Hepatocyte (in vitro differentiated cells): ENCODE measurements around the gene ZMIZ1. TPM values are rescaled to one million over a fixed set of nuclear protein-coding genes. Genes with fewer than 3 reads are reported as not detected.

Experiments
- DNase-seq: peaks from one replicate; pipeline ENCODE4 v3.0.0-alpha.2; 2016; ENCODE audit warnings: low spot score
- H2AFZ ChIP-seq: fragments of 200-600 bp; sonication (generic); 2 replicates; pipeline ENCODE4 v1.6.0; 2016; ENCODE audit warnings: antibody characterized with exemption, mild to moderate bottlenecking
- H3K27ac ChIP-seq: fragments of 200-600 bp; sonication (generic); 2 replicates; pipeline ENCODE4 v1.5.1; 2016; ENCODE audit warnings: mild to moderate bottlenecking
- H3K27me3 ChIP-seq: fragments of 200-600 bp; sonication (generic); 2 replicates; pipeline ENCODE4 v1.6.1; 2016
- H3K36me3 ChIP-seq: fragments of 200-600 bp; sonication (generic); replicated peaks from 2 replicates; pipeline ENCODE4 v1.5.1; 2016; ENCODE audit warnings: low read depth; ENCODE audit not compliant: insufficient read depth
- H3K4me1 ChIP-seq: fragments of 200-600 bp; sonication (generic); 2 replicates; pipeline ENCODE4 v1.5.1; 2016; ENCODE audit warnings: mild to moderate bottlenecking, moderate library complexity; ENCODE audit not compliant: insufficient read depth
- H3K4me2 ChIP-seq: fragments of 200-600 bp; sonication (generic); 2 replicates; pipeline ENCODE4 v1.6.0; 2016
- H3K4me3 ChIP-seq: fragments of 200-600 bp; sonication (generic); 2 replicates; pipeline ENCODE4 v1.5.1; 2016; ENCODE audit warnings: mild to moderate bottlenecking
- H3K79me2 ChIP-seq: fragments of 200-600 bp; sonication (generic); 2 replicates; pipeline ENCODE4 v1.6.0; 2017; ENCODE audit warnings: mild to moderate bottlenecking
- H3K9me2 ChIP-seq: fragments of 200-600 bp; sonication (generic); replicated peaks from 2 replicates; pipeline ENCODE4 v1.6.0; 2017; ENCODE audit warnings: mild to moderate bottlenecking; ENCODE audit not compliant: insufficient read depth
- H3K9me3 ChIP-seq: fragments of 200-600 bp; sonication (generic); 2 replicates; pipeline ENCODE4 v1.5.1; 2016; ENCODE audit warnings: low read depth, mild to moderate bottlenecking
- H4K20me1 ChIP-seq: fragments of 200-600 bp; sonication (generic); 2 replicates; pipeline ENCODE4 v1.6.0; 2016; ENCODE audit warnings: mild to moderate bottlenecking; ENCODE audit not compliant: insufficient read depth, poor library complexity, severe bottlenecking
- CTCF ChIP-seq: fragments of 200-600 bp; sonication (generic); IDR thresholded peaks from 2 replicates; pipeline ENCODE4 v1.5.1; 2016; ENCODE audit warnings: antibody characterized with exemption, mild to moderate bottlenecking; ENCODE audit not compliant: poor library complexity
- EZH2 ChIP-seq: fragments of 200-600 bp; sonication (generic); IDR thresholded peaks from 2 replicates; pipeline ENCODE4 v1.6.1; 2016; ENCODE audit warnings: antibody characterized with exemption, mild to moderate bottlenecking, borderline replicate concordance
- EZH2phosphoT487 ChIP-seq: fragments of 200-600 bp; sonication (generic); IDR thresholded peaks from one replicate; pipeline ENCODE4 v1.6.1; 2018; ENCODE audit warnings: antibody characterized with exemption, mild to moderate bottlenecking, low read depth, moderate library complexity; ENCODE audit not compliant: unreplicated experiment, severe bottlenecking
- WGBS: methylation state at CpG from one replicate; pipeline ENCODE4 v1.1.6; 2016; ENCODE audit warnings: low lambda C conversion rate; ENCODE audit errors: missing lambda C conversion rate; 5-methylcytosine and 5-hydroxymethylcytosine counted together
- polyA plus RNA-seq: library from polyadenylated mRNA; unstranded; fragments of >200 nt; fragmentation: Nextera tagmentation; extraction: Ambion mirVana; gene quantifications from 2 replicates; pipeline ENCODE4 v1.2.1, GENCODE V29; 2016
- total RNA-seq: library from RNA; depleted of rRNA; stranded (reverse); fragments of >200 nt; gene quantifications from 2 replicates; pipeline ENCODE4 v1.2.3, GENCODE V29; 2014

ZMIZ1 gene
- total and polyA plus RNA-seq, 2 experiments from 2014 or later: 30.9 to 32.4 TPM

DNA sequence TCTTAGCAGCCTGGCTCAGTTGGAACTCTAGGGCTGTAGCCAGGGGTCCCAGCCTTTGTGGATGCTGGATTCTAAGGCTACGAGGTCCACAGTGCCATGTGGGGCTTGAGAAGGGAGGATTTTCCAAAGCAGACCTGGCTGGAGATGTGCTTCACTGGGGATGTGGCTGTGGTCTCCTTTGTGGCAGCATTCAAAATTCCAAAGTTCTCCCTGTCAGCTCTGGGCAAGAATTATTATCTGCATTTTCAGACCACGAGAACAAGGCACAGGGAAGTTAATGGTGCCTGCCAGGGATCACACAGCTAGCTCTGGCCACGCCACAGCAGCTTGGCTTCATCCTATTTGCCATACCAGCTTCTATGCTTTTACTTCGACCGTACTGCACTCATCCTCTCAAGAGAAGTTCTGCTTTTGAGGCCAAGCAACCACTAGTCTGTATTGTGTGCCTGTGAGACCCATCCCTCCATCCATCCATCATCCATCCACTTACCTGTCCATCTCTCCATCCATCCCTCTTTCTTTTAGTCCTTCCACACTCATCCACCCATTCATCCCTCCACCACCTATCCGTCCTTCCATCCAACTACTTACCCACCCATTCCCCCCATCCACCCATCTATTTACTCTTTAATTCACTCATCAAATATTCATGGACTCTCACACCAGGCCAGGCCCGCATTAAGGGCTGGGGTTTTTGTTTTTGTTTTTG is 71.5 kb downstream of the ZMIZ1 start:
- WGBS: 95% methylated on average over 7 of the region's 7 CpGs
- Histone ChIP-seq H2AFZ (no peak overlapping the region), H3K4me2 (no peak overlapping the region)

DNA sequence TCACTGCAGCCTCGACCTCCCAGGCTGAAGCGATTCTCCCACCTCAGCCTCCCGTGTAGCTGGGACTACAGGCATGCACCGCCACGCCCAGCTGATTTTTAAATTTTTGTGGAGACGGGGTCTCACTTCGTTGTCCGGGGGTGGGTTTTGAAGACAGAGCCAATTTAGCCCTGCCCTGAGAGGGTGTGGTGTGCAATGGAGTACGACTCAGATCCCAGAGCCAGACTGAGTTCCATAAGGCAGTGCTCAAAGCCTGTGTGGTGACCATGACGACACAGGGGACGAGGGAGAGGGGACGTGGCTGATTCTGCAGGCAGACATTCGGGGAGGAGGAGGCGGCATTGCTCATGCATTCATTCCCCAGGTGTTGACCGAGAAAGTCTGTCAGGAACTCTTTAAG is 72.1 kb downstream of the ZMIZ1 start:
- WGBS: 91% methylated on average over 15 of the region's 15 CpGs
- Histone ChIP-seq H3K4me2 (no peak overlapping the region), H3K9me3 (no peaks in the 10 kb centered on the region), H3K27me3 (no peaks in the 10 kb centered on the region), H3K4me1 (peaks cover 38% of the 10 kb centered on the region), H4K20me1 (peaks cover 53% of the 10 kb centered on the region), H3K4me3 (no peak overlapping the region), H3K36me3 (no peaks in the 10 kb centered on the region), H2AFZ (no peak overlapping the region), H3K79me2 (peaks cover 93% of the 10 kb centered on the region), H3K9me2 (no peaks in the 10 kb centered on the region), H3K27ac (no peak overlapping the region)
- no peak for DNase-seq
- TF ChIP-seq EZH2: no peak
- TF ChIP-seq EZH2phosphoT487: no peak
- no peak for TF ChIP-seq CTCF

More for the DNA sequence above, 71.5 kb downstream of the ZMIZ1 start:
- TF ChIP-seq CTCF (no peak), EZH2phosphoT487 (no peak), EZH2 (no peak)
- no peak for DNase-seq
- H3K9me2 ChIP-seq: no peaks in the 10 kb centered on the region
- no peaks in the 10 kb centered on the region for H3K9me3 ChIP-seq
- peaks cover 51% of the 10 kb centered on the region for H4K20me1 ChIP-seq
- peaks cover 94% of the 10 kb centered on the region for H3K79me2 ChIP-seq
- no peak overlapping the region for H3K4me3 ChIP-seq
- H3K36me3 ChIP-seq: no peaks in the 10 kb centered on the region
- peaks cover 42% of the 10 kb centered on the region for H3K4me1 ChIP-seq
- H3K27ac ChIP-seq: peak overlapping the region; percentile 87
- H3K27me3 ChIP-seq: no peaks in the 10 kb centered on the region

GRCh38 chr10:79142064-79142491 is 73.3 kb downstream of the ZMIZ1 start:
- Histone ChIP-seq H3K4me3 (no peak overlapping the region), H3K4me2 (no peak overlapping the region), H3K27me3 (no peaks in the 10 kb centered on the region), H3K36me3 (no peaks in the 10 kb centered on the region), H3K9me2 (no peaks in the 10 kb centered on the region), H2AFZ (no peak overlapping the region), H3K27ac (peak overlapping the region; percentile 37), H3K9me3 (no peaks in the 10 kb centered on the region), H4K20me1 (peaks cover 52% of the 10 kb centered on the region), H3K4me1 (peaks cover 26% of the 10 kb centered on the region), H3K79me2 (peaks cover 93% of the 10 kb centered on the region)
- 69% methylated on average over 10 of the region's 10 CpGs for WGBS
- no peak for TF ChIP-seq EZH2phosphoT487
- no peak for TF ChIP-seq CTCF
- TF ChIP-seq EZH2: no peak
- no peak for DNase-seq
